ENCODE data around the gene ANKRD39. TPM values are rescaled to one million over a fixed set of nuclear protein-coding genes. Genes with fewer than 3 reads are reported as not detected.

Gene ANKRD39
- total and polyA plus RNA-seq, 2 donors (not counting 1 experiment from before 2014, with no cell fraction given), result 14.8 to 19.3 TPM

DNA sequence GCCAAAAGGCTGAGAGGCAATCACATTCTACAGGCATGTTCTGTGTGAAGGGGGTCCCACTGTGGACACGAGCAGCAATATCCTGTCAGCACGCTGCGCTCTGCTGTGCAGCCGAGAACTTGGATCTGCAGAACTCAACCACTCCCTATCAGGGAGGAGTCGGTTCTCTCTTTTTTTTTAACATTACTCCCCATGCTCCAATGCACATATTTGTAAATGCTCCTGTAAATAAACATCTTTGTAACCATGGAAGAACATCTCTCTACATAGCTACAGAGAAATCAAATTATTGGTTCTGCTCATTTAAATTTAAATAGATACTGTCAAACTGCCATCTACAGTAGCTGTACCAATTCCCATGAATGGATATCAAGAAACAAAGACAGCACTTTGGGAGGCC, 11.0 kb downstream of the ANKRD39 start:
- intact Hi-C loops (cut with micrococcal nuclease), result no loop called here
- no peaks in the 10 kb centered on the region for H4K20me1 ChIP-seq (ENCODE audit: control insufficient read depth, insufficient read depth, low read length, poor library complexity, severe bottlenecking)
- TF ChIP-seq, protein P1, sequence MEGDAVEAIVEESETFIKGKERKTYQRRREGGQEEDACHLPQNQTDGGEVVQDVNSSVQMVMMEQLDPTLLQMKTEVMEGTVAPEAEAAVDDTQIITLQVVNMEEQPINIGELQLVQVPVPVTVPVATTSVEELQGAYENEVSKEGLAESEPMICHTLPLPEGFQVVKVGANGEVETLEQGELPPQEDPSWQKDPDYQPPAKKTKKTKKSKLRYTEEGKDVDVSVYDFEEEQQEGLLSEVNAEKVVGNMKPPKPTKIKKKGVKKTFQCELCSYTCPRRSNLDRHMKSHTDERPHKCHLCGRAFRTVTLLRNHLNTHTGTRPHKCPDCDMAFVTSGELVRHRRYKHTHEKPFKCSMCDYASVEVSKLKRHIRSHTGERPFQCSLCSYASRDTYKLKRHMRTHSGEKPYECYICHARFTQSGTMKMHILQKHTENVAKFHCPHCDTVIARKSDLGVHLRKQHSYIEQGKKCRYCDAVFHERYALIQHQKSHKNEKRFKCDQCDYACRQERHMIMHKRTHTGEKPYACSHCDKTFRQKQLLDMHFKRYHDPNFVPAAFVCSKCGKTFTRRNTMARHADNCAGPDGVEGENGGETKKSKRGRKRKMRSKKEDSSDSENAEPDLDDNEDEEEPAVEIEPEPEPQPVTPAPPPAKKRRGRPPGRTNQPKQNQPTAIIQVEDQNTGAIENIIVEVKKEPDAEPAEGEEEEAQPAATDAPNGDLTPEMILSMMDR (IDR thresholded peaks at IDR 0.05), result no peak
- TF ChIP-seq EZH2 (IDR thresholded peaks at IDR 0.05; ENCODE audit: borderline replicate concordance, insufficient read depth, low read depth, low read length, poor library complexity, severe bottlenecking), result no peak
- POLR2A ChIA-PET, result interaction anchor here (0.6 kb wide), 1 partner anchor 10 kb away, joined by 7 read pairs; no protein-coding TSS in a partner anchor
- H3K9me3 ChIP-seq (ENCODE audit: control extremely low read depth in 1 of 3, control insufficient read depth in 2 of 3, insufficient read depth in 1 of 3, low read length in 2 of 3), result no peaks in the 10 kb centered on the region
- 100% methylated on average over 3 of the region's 5 CpGs for WGBS (ENCODE audit: insufficient coverage)
- H3K9ac ChIP-seq (ENCODE audit: low read length), result no peak overlapping the region
- Mint-ChIP-seq H3K4me1 (peaks cover 4% of the 10 kb centered on the region), H3K4me3 (no peak overlapping the region), H3K27me3 (no peaks in the 10 kb centered on the region), H3K27ac (no peak overlapping the region), H3K9me3 (ENCODE audit: insufficient read depth) (no peaks in the 10 kb centered on the region)
- H3K4me2 ChIP-seq (replicated peaks; ENCODE audit: low read depth, low read length, poor library complexity, severe bottlenecking), result no peak overlapping the region
- no peak overlapping the region for H2AFZ ChIP-seq (ENCODE audit: insufficient read depth, low read depth, low read length, poor library complexity, severe bottlenecking)
- DNase-seq, result no peak
- no peak overlapping the region for H3K4me3 ChIP-seq (ENCODE audit: control extremely low read depth in 1 of 5, extremely low read depth in 1 of 5, insufficient read depth in 1 of 5, low read depth in 2 of 5, low read length in 4 of 5)
- H3K27me3 ChIP-seq (replicated peaks in 1 of 4; ENCODE audit: control extremely low read depth in 1 of 4, control insufficient read depth in 3 of 4, insufficient read depth in 4 of 4, low read length in 3 of 4), result no peaks in the 10 kb centered on the region
- no peaks in the 10 kb centered on the region for H3K4me1 ChIP-seq (ENCODE audit: control insufficient read depth in 2 of 2, insufficient read depth in 2 of 2, low read length in 2 of 2)
- H3K79me2 ChIP-seq (ENCODE audit: control insufficient read depth, insufficient read depth, low read length), result no peaks in the 10 kb centered on the region
- no peak overlapping the region for H3K27ac ChIP-seq (ENCODE audit: low read length in 2 of 2)
- no peak for ATAC-seq (ENCODE audit: low read depth)
- H3K36me3 ChIP-seq (replicated peaks in 1 of 2; ENCODE audit: control extremely low read depth in 1 of 2, control insufficient read depth in 1 of 2, extremely low read depth in 1 of 2, insufficient read depth in 2 of 2, low read length in 1 of 2), result peaks cover 0 to 36% of the 10 kb centered on the region in 2 experiments
- CTCF ChIA-PET, result no interaction called here

GRCh38 chr2:96844405-96844808, 13.4 kb downstream of the ANKRD39 start:
- H2AFZ ChIP-seq (ENCODE audit: insufficient read depth, low read depth, low read length, poor library complexity, severe bottlenecking), result no peak overlapping the region
- peaks cover 0 to 22% of the 10 kb centered on the region in 2 experiments for H3K36me3 ChIP-seq (replicated peaks in 1 of 2; ENCODE audit: control extremely low read depth in 1 of 2, control insufficient read depth in 1 of 2, extremely low read depth in 1 of 2, insufficient read depth in 2 of 2, low read length in 1 of 2)
- Mint-ChIP-seq H3K27ac (no peak overlapping the region), H3K4me1 (peaks cover 10% of the 10 kb centered on the region), H3K27me3 (no peaks in the 10 kb centered on the region), H3K9me3 (ENCODE audit: insufficient read depth) (no peaks in the 10 kb centered on the region), H3K4me3 (no peak overlapping the region)
- ChIA-PET CTCF (interaction anchor here (0.7 kb wide), 1 partner anchor 204 kb away, joined by 3 read pairs; no protein-coding TSS in a partner anchor), POLR2A (interaction anchor here (0.7 to 1.4 kb wide), 2 partner anchors 14 to 24 kb away, joined by 3 to 4 read pairs; partner anchors contain the start of gene ANKRD39)
- H3K4me3 ChIP-seq (ENCODE audit: control extremely low read depth in 1 of 5, extremely low read depth in 1 of 5, insufficient read depth in 1 of 5, low read depth in 2 of 5, low read length in 4 of 5), result no peak overlapping the region
- H4K20me1 ChIP-seq (ENCODE audit: control insufficient read depth, insufficient read depth, low read length, poor library complexity, severe bottlenecking), result no peaks in the 10 kb centered on the region
- no peaks in the 10 kb centered on the region for H3K27me3 ChIP-seq (replicated peaks in 1 of 4; ENCODE audit: control extremely low read depth in 1 of 4, control insufficient read depth in 3 of 4, insufficient read depth in 4 of 4, low read length in 3 of 4)
- intact Hi-C loops (cut with micrococcal nuclease), result no loop called here
- no peaks in the 10 kb centered on the region for H3K79me2 ChIP-seq (ENCODE audit: control insufficient read depth, insufficient read depth, low read length)
- ATAC-seq (ENCODE audit: low read depth) (no peak), DNase-seq (no peak)
- no peaks in the 10 kb centered on the region for H3K9me3 ChIP-seq (ENCODE audit: control extremely low read depth in 1 of 3, control insufficient read depth in 2 of 3, insufficient read depth in 1 of 3, low read length in 2 of 3)
- H3K4me2 ChIP-seq (replicated peaks; ENCODE audit: low read depth, low read length, poor library complexity, severe bottlenecking), result no peak overlapping the region
- 94% methylated on average over 17 of the region's 17 CpGs for WGBS (ENCODE audit: insufficient coverage)
- no peak for TF ChIP-seq EZH2 (IDR thresholded peaks at IDR 0.05; ENCODE audit: borderline replicate concordance, insufficient read depth, low read depth, low read length, poor library complexity, severe bottlenecking)
- TF ChIP-seq, protein P1 (IDR thresholded peaks at IDR 0.05), result no peak
- H3K27ac ChIP-seq (ENCODE audit: low read length in 2 of 2), result no peak overlapping the region
- no peak overlapping the region for H3K9ac ChIP-seq (ENCODE audit: low read length)
- H3K4me1 ChIP-seq (ENCODE audit: control insufficient read depth in 2 of 2, insufficient read depth in 2 of 2, low read length in 2 of 2), result peaks cover 4 to 9% of the 10 kb centered on the region in 2 donors

All from B cell (primary cell).